ENCODE results near the gene KIF19.

KIF19 gene

GRCh38 chr17:74362810-74363498 lies 36.9 kb downstream of the KIF19 start:
- no peak for DNase-seq (ENCODE audit: low read depth in 2 of 2)

- no peak for DNase-seq (ENCODE audit: low read depth in 2 of 2)
Measured at GRCh38 chr17:74367206-74367605, 41.2 kb downstream of the KIF19 start, which contains the start of gene GPR142. TSS of gene GPR142 (plus strand) at chr17:74367506. CDS start at chr17:74369541, 2,035 bp downstream.

DNA sequence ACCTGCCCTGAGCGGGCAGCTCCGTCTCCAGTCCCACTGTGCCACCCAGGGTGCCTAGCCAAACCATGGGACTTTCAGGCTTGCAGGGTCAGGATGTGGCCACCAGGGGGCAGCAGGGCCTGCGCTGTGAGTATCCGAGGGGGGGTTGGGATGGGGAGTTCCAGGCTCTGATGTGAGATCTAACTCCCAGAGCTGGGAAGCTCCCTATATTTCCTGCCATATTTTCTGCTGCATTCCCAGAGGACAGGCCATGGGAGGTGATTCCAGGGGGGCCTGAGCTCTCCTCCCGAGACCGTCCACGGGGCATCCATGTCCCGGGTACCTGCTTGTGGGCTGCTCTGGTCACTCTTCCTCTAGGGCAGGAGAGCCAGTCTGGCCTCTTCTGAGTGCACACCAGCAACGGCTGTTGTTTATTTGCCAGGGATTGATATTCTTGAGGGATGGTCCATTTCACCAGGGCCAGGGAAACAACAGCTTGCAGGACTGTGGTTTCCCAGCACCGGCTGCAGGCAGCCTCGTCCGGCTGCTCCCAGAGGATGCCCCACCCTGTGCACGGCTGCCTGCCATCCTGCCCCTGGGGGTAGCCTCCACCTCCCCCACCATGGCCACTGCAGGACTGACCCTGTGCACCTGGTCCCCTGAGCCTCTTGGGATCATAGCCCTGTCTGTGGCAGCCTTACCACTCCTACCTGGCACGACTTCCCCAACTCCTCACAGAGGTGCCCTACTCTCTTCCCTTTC lies 42.5 kb downstream of the KIF19 start:
- DNase-seq (ENCODE audit: low read depth in 2 of 2) = peak; percentile 52 to 55

- DNase-seq (ENCODE audit: low read depth in 2 of 2) = peak; percentile 60 to 62
Measured at GRCh38 chr17:74369221-74369620, 43.2 kb downstream of the KIF19 start.

GRCh38 chr17:74369665-74370490 lies 43.9 kb downstream of the KIF19 start:
- DNase-seq (ENCODE audit: low read depth in 2 of 2) = no peak

- DNase-seq (ENCODE audit: low read depth in 2 of 2) = no peak
Measured at GRCh38 chr17:74371653-74372147, 45.7 kb downstream of the KIF19 start.

DNA sequence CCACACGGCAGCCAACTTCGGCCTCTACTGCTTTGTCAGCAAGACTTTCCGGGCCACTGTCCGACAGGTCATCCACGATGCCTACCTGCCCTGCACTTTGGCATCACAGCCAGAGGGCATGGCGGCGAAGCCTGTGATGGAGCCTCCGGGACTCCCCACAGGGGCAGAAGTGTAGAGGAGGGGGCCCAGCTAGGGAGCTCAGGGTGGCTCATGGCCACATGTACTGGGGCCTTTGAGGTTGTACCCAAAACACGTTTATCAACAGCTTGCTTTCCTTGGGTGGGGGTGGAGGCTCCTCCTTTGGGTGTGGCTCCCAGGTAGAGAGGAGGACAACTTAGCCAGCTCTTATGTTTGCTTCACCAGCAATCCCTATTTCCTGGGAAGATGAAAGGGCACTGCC lies 46.4 kb downstream of the KIF19 start:
- no peak for DNase-seq (ENCODE audit: low read depth in 2 of 2)

DNA sequence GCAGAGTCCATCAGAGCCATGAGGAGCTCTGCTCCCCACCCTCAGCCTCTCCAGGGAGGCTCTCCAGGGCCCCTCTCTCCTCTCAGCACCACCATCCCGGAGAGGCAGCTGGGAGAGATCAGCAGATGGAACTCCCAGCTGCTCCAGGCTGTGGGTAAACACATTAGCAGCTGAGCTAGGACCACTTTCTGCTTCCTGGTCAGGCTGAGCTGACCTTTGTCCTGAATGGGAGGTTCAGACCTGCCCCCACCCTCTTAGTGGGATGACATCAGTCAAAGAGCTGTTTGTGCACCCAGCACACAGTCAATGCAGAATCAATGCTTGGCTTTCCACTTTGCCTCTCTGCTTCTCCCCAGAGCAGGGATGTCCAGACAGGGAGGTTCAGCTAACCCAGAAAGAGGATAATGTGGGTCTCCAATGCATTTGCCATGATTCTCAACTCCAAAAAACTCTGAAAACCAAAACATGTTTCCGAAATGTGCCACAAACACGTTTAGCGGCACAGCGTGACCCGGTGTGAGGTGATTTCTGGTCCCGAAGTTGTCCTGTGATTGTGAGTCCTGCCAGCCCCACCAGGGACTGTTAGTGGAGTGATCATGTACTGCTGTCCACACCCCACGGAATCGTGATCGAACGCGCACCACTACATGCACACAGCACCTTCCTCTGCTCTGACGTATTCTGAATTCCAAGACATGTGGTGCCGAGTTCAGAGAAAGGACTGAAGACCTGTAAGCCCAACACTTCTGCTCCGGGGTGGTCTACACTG lies 48.0 kb downstream of the KIF19 start:
- DNase-seq (ENCODE audit: low read depth in 2 of 2) = no peak

- no peak for DNase-seq (ENCODE audit: low read depth in 2 of 2)
Measured at GRCh38 chr17:74374858-74375257, 48.8 kb downstream of the KIF19 start.

DNA sequence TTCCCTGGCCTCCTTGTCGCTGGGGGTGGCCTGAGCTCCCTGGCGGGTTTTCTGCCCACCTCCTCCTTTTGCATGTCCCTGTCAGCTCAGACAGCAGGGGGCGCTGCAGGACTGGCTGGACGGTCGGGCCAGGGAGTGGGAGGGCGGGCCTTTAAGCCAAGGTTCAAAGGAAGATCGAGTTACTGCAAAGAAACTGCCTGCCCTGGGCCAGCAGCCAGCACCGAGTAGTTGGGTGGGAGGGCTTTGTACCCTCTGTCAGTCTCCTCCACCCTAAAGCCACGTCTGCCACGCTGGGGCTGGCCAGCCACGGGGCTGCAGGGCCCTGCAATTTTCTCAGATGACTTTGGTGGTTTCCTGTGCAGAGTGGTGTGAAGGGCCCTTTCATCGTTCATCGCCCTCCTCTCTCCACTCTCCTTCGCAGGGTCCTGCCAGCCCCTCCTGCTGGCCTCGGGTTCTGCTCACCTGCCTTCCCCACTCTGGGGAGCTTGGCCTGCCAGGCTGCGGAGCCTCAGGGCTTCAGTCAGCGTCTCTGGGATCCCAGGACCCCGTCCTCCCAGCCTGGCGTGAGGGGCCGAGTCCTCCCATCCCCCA lies 53.6 kb downstream of the KIF19 start:
- peak; percentile 78 to 85 for DNase-seq (ENCODE audit: low read depth in 2 of 2)

- no peak for DNase-seq (ENCODE audit: low read depth in 2 of 2)
Measured at GRCh38 chr17:74380086-74380958, 54.3 kb downstream of the KIF19 start.

DNA sequence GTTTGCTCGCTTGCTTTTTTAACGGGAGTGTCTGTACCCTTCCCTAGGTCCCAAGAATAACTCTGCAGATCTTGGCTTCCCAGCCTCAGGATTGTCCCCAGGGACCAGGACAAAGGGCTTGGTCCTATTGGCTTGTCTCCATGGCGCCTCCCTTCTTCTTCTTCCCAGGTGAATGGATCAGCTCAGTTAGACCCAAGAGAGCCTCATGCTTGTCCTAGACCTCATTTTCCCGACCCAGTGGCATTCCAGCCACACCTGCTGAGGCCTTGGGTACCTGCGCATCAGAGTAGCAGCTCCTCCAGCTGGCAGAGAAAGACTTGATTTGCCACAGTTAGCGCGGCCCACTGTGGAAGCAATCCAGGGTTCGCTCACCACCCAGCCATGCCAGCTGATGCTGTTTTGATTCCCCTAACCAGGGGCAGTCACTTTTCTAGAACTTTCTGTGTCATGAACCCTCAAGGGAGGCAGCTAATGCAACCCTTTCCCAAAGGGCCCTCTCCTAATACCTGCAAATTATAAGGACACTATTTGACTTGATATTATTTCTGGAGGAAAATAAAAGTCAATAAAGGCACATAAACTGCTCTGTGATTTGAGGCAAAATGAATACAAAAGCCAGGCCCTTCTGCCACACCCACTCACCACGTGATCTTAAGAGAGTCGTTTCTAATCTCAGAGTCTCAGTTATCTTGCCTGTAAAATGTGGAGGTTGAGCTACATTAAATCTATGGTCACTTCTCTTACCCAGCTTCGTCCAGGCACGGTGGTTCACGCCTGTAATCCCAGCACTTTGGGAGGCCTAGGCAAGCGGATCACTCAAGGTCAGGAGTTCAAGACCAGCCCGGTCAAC lies 55.2 kb downstream of the KIF19 start:
- DNase-seq (ENCODE audit: low read depth in 2 of 2) = no peak

DNA sequence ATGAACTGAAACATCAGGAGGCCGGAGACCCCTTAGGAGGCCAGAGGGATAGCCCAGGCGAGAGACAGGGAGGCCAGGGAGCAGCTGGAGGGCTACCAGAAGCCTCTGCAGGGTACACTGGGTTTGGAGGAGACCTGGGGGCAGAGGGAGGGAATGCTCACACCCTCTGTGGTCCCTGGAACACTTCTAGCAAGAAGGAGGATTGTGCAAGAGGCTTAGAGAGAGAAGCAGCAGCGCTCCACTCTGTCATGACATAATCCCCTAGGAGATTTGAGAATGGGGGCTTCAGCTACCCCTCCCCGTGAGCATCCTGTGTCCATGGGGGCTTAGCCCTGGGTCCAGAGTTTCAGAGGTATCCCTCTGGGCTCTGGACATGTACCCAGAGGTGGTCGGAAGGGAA lies 57.1 kb downstream of the KIF19 start:
- no peak for DNase-seq (ENCODE audit: low read depth in 2 of 2)

- no peak for DNase-seq (ENCODE audit: low read depth in 2 of 2)
Measured at GRCh38 chr17:74385201-74385600, 59.2 kb downstream of the KIF19 start.

DNA sequence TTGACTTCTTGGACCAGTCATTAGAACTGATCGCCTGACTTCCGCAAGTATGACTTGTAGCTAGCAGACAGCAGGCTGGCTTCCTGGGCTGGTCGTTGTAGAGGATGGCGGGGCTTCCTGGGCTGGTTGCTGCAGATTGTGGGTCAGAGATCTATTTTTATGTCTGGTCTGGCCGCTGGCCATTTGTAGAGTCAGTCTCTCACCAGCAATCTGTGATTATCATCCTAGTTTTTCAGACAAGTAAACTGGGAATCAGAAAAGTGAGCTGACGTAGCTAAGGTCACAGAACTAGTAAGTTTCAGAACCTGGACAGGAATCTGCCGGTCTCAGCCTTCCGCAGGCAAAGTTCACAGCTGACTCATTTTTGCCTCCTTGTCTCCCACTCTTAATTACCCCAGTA lies 60.4 kb downstream of the KIF19 start:
- no peak for DNase-seq (ENCODE audit: low read depth in 2 of 2)

GRCh38 chr17:74387365-74388218 lies 61.6 kb downstream of the KIF19 start:
- DNase-seq (ENCODE audit: low read depth in 2 of 2) = no peak

DNA sequence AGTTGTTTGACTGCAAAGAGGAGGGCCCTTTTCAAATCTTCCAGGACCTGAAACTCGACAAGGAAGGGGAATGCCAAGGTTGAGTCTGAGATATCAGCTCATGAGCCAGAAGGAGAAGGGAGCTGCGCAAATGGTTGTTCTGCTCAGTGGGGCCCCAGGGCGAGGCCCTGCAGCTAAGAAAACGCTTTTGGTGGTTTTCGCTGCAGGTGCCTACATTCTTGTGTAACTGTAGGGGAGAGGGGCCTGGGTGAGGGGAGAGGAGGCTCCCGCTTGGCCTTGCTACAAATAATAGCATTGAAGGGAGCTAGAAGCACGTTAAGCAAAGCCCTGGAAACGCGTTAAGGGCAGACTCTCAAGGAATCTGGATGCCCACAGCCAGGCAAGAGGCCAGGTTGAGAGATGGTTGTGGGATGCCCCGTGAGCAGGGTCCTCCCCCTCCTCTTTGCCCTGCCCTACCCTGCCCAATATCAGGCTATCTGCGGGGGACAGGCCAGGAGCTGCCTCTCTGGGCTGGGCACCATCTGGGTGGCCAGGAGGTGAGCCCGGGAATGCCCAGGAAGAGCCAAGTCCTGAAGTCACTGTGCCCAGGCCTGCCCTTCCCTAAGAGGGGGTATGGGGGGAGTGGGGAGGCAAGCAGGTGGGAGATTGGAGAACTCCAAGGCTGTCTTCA lies 63.2 kb downstream of the KIF19 start:
- DNase-seq (ENCODE audit: low read depth in 2 of 2) = no peak
